NCI-H748 (cell line): ENCODE results near the gene GAB4.
"Not testable (repeated sequence)": the region's sequence is repeated elsewhere in the genome, so short reads cannot be mapped to it uniquely, and the experiment has no call there.

Source experiments
- DNase-seq: peaks from one replicate; lab custom pipeline; 2025; ENCODE audit not compliant: unreplicated experiment; lab: John Stamatoyannopoulos, UW

Gene GAB4

GRCh38 chr22:17007852-17008731 lies at the start of gene GAB4:
Gene GAB4, minus strand, starts transcription at chr22:17008222. Its CDS starts 108 bp downstream, at chr22:17008114.
- no peak for DNase-seq

- no peak for DNase-seq
Observed at GRCh38 chr22:17056807-17057206, 48.8 kb upstream of the GAB4 start.

GRCh38 chr22:17056058-17056457 lies 48.0 kb upstream of the GAB4 start:
- DNase-seq, result no peak

GRCh38 chr22:17047656-17048055 lies 39.6 kb upstream of the GAB4 start:
- no peak for DNase-seq

GRCh38 chr22:17046566-17047348 lies 38.7 kb upstream of the GAB4 start:
- no peak for DNase-seq

GRCh38 chr22:17043521-17043920 lies 35.5 kb upstream of the GAB4 start:
- no peak for DNase-seq

GRCh38 chr22:17036842-17037711 lies 29.1 kb upstream of the GAB4 start:
- DNase-seq, result not testable (repeated sequence)

- peak; percentile 2 for DNase-seq
Observed at GRCh38 chr22:17035976-17036841, 28.2 kb upstream of the GAB4 start.

- no peak for DNase-seq
Observed at GRCh38 chr22:17035246-17035645, 27.2 kb upstream of the GAB4 start.

GRCh38 chr22:17034532-17034931 lies 26.5 kb upstream of the GAB4 start:
- not testable (repeated sequence) for DNase-seq

GRCh38 chr22:17032277-17032676 lies 24.3 kb upstream of the GAB4 start:
- not testable (repeated sequence) for DNase-seq

GRCh38 chr22:17024380-17024779 lies 16.4 kb upstream of the GAB4 start:
- not testable (repeated sequence) for DNase-seq

GRCh38 chr22:17015552-17015951 lies 7.5 kb upstream of the GAB4 start:
- not testable (repeated sequence) for DNase-seq

- not testable (repeated sequence) for DNase-seq
Observed at GRCh38 chr22:17014101-17014440, 6.0 kb upstream of the GAB4 start.

- no peak for DNase-seq
Observed at GRCh38 chr22:17013396-17014100, 5.5 kb upstream of the GAB4 start.

- DNase-seq, result no peak
Observed at GRCh38 chr22:17012267-17012666, 4.2 kb upstream of the GAB4 start.

GRCh38 chr22:17009640-17010291 lies 1.7 kb upstream of the GAB4 start:
- no peak for DNase-seq

GRCh38 chr22:17007257-17007656 lies 765 bp downstream of the GAB4 start:
- no peak for DNase-seq

- no peak for DNase-seq
Observed at GRCh38 chr22:16989915-16990314, 18.1 kb downstream of the GAB4 start.
